ENCODE measurements around the gene PDRG1. TPM values are rescaled to one million over a fixed set of nuclear protein-coding genes. Genes with fewer than 3 reads are reported as not detected.

The PDRG1 gene
- total RNA-seq, 1 donor from 2014 or later = 21.2 TPM

DNA sequence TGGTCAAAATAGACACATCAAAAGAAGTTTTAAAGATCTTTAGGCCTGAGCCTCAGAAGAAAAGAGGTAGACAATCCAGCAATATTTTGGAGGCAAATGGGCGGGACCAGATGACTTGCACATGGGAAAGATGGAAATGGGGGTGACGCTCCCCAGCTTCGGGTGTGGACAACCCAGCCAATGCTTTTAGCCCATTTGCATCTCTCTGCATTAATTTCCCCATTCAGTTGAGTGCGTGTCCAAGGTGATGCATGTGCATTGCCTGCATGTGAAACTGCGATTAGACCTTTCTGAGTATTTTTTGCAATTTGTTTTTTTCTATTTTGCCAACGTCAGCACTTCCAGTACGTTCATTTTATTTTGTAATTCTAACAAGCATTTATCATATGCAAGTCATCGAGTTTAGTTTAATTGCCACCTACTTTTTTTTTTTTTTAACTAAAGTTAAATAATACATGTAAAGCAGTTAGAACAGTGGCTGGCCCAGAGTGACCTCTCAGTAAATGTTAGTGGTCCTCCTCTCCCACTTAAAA lies 24.2 kb downstream of the PDRG1 start:
- Mint-ChIP-seq H3K4me3 (ENCODE audit: unreplicated experiment) (no peak overlapping the region), H3K27me3 (ENCODE audit: unreplicated experiment) (peaks cover 4% of the 10 kb centered on the region), H3K36me3 (ENCODE audit: low read depth, unreplicated experiment) (no peaks in the 10 kb centered on the region), H3K27ac (ENCODE audit: unreplicated experiment) (no peak overlapping the region), H3K9me3 (ENCODE audit: unreplicated experiment) (no peaks in the 10 kb centered on the region), H3K4me1 (ENCODE audit: unreplicated experiment) (no peaks in the 10 kb centered on the region)
- no peak for DNase-seq (ENCODE audit: low spot score)
- TF ChIP-seq, protein P1, sequence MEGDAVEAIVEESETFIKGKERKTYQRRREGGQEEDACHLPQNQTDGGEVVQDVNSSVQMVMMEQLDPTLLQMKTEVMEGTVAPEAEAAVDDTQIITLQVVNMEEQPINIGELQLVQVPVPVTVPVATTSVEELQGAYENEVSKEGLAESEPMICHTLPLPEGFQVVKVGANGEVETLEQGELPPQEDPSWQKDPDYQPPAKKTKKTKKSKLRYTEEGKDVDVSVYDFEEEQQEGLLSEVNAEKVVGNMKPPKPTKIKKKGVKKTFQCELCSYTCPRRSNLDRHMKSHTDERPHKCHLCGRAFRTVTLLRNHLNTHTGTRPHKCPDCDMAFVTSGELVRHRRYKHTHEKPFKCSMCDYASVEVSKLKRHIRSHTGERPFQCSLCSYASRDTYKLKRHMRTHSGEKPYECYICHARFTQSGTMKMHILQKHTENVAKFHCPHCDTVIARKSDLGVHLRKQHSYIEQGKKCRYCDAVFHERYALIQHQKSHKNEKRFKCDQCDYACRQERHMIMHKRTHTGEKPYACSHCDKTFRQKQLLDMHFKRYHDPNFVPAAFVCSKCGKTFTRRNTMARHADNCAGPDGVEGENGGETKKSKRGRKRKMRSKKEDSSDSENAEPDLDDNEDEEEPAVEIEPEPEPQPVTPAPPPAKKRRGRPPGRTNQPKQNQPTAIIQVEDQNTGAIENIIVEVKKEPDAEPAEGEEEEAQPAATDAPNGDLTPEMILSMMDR (IDR thresholded peaks at IDR 0.05; ENCODE audit: unreplicated experiment) = no peak

DNA sequence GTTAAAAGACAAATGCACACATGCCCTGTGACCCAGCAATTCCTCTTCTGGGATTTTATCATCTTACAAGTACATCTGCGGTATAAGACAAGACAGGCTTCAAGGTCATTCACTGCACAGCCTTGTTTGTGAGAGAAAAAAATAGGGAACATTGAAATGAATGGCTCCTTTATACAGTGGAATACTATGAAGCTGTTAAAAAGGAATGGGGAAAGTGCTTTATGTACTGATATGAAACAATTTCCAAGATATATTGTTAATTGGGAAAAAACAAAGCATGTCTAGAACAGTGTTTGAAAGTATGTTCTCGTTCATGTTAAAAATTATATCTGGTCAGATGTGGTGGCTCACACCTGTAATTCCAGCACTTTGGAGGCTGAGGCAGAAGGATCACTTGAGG lies 25.4 kb downstream of the PDRG1 start:
- TF ChIP-seq, protein P1 (IDR thresholded peaks at IDR 0.05; ENCODE audit: unreplicated experiment) = no peak
- H3K4me3 Mint-ChIP-seq (ENCODE audit: unreplicated experiment) = no peak overlapping the region
- no peaks in the 10 kb centered on the region for H3K4me1 Mint-ChIP-seq (ENCODE audit: unreplicated experiment)
- H3K27ac Mint-ChIP-seq (ENCODE audit: unreplicated experiment) = no peak overlapping the region
- DNase-seq (ENCODE audit: low spot score) = no peak
- H3K9me3 Mint-ChIP-seq (ENCODE audit: unreplicated experiment) = no peaks in the 10 kb centered on the region
- peaks cover 3% of the 10 kb centered on the region for H3K27me3 Mint-ChIP-seq (ENCODE audit: unreplicated experiment)
- no peaks in the 10 kb centered on the region for H3K36me3 Mint-ChIP-seq (ENCODE audit: low read depth, unreplicated experiment)

DNA sequence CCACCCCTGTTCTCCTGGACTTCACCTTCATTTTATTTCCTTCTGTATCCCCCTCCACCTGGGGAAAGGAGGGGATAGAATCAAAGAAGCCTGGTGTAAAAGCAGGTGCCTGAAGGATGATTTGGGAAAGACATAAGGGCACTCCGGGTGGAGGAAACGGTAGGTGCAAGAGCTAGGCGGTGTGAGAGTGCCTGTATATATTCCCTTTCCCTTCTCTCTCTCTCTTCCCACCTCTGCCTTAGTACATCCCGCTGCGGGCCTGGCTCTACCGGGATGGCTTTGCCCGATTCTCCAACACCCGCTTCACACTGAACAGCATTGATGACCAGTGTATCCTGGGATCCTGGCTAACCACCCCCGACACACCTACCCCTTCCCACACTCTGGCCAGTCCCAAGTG lies 26.2 kb downstream of the PDRG1 start:
- Mint-ChIP-seq H3K27me3 (ENCODE audit: unreplicated experiment) (no peaks in the 10 kb centered on the region), H3K36me3 (ENCODE audit: low read depth, unreplicated experiment) (no peaks in the 10 kb centered on the region), H3K4me1 (ENCODE audit: unreplicated experiment) (no peaks in the 10 kb centered on the region), H3K27ac (ENCODE audit: unreplicated experiment) (no peak overlapping the region), H3K9me3 (ENCODE audit: unreplicated experiment) (no peaks in the 10 kb centered on the region), H3K4me3 (ENCODE audit: unreplicated experiment) (no peak overlapping the region)
- DNase-seq (ENCODE audit: low spot score) = no peak
- TF ChIP-seq, protein P1 (IDR thresholded peaks at IDR 0.05; ENCODE audit: unreplicated experiment) = no peak

DNA sequence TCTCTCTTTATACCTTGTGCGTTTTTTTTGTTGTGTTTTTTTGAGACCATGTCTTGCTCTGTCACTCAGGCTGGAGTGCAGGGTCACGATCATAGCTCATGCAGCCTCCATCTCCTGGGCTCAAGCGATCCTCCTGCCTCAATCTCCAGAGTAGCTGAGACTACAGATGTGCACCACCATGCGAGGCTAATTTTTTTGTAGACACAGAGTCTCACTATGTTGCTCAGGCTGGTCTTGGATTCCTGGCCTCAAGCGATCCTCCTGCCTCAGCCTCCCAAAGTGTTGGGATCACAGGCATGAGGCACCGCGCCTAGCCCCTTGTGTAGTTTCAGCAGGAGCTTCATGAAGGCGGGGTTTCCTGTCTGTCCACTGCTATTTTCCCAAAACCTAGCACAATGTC lies 27.3 kb downstream of the PDRG1 start:
- no peak for DNase-seq (ENCODE audit: low spot score)
- H3K36me3 Mint-ChIP-seq (ENCODE audit: low read depth, unreplicated experiment) = no peaks in the 10 kb centered on the region
- no peak overlapping the region for H3K27ac Mint-ChIP-seq (ENCODE audit: unreplicated experiment)
- H3K4me3 Mint-ChIP-seq (ENCODE audit: unreplicated experiment) = no peak overlapping the region
- H3K27me3 Mint-ChIP-seq (ENCODE audit: unreplicated experiment) = no peaks in the 10 kb centered on the region
- no peaks in the 10 kb centered on the region for H3K9me3 Mint-ChIP-seq (ENCODE audit: unreplicated experiment)
- H3K4me1 Mint-ChIP-seq (ENCODE audit: unreplicated experiment) = no peaks in the 10 kb centered on the region
- TF ChIP-seq, protein P1 (IDR thresholded peaks at IDR 0.05; ENCODE audit: unreplicated experiment) = no peak

DNA sequence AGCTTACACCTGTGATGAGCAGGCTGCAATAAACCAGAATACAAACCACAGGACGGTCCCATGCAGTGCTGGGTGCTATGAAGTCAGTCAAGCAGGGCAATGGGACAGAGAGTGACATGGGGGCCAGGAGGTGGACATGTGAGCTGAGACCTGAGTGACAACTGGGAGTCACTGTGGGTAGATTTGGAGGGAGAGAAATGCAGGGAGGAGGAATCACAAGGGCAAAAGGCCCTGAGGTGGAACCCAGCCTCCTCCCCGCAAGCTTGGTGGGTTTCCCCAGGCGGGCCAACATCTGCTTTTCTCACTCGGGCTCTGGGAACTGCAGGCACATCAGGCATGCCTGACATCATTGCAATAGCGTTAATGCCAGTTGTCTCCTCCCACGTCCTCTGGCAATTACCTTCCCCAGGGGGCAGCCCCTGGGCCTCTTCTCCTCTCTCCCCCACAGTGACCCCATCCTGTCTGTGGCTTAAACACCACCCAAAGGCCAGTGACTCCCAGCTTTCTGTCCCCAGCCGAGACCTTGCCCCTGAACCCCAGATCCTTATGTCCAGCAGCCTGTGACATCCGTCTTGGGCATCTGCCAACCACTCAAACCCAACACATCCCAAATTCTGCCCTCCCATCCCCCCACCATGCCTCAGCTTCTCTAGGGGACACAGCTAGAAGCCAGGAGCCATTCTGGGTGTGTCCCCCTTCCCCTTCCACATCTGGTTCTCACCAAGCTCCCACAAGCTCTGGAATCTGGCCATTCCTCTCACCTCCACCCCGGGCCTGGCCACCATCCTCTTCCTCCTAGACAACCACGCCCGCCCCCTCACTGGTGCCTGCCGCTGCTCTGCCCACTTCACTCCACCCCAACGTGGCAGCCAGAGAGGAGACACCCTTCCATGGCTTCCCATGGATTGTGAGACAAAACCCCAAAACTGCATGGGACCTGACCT lies 28.2 kb downstream of the PDRG1 start:
- Mint-ChIP-seq H3K27me3 (ENCODE audit: unreplicated experiment) (no peaks in the 10 kb centered on the region), H3K27ac (ENCODE audit: unreplicated experiment) (no peak overlapping the region), H3K36me3 (ENCODE audit: low read depth, unreplicated experiment) (no peaks in the 10 kb centered on the region), H3K4me1 (ENCODE audit: unreplicated experiment) (no peaks in the 10 kb centered on the region), H3K4me3 (ENCODE audit: unreplicated experiment) (no peak overlapping the region), H3K9me3 (ENCODE audit: unreplicated experiment) (no peaks in the 10 kb centered on the region)
- DNase-seq (ENCODE audit: low spot score) = no peak
- TF ChIP-seq, protein P1 (IDR thresholded peaks at IDR 0.05; ENCODE audit: unreplicated experiment) = no peak

Data from endothelial cell (in vitro differentiated cells).